ENCODE measurements around the gene SCUBE3.

The SCUBE3 gene

GRCh38 chr6:35214869-35215664, 1.3 kb downstream of the SCUBE3 start:
- DNase-seq, result no peak

GRCh38 chr6:35215665-35216411, 2.1 kb downstream of the SCUBE3 start:
- DNase-seq, result no peak

GRCh38 chr6:35216412-35216732, 2.6 kb downstream of the SCUBE3 start:
- no peak for DNase-seq

- DNase-seq, result no peak
These were observed 3.4 kb downstream of the SCUBE3 start for GRCh38 chr6:35216851-35217811.

- DNase-seq, result no peak
These were observed 4.3 kb downstream of the SCUBE3 start for GRCh38 chr6:35218021-35218420.

GRCh38 chr6:35218456-35218855, 4.7 kb downstream of the SCUBE3 start:
- DNase-seq, result no peak

GRCh38 chr6:35219683-35220326, 6.0 kb downstream of the SCUBE3 start:
- no peak for DNase-seq

GRCh38 chr6:35220711-35221110, 7.0 kb downstream of the SCUBE3 start:
- DNase-seq, result no peak

- no peak for DNase-seq
These were observed 9.6 kb downstream of the SCUBE3 start for GRCh38 chr6:35223396-35223795.

- no peak for DNase-seq
These were observed 11.0 kb downstream of the SCUBE3 start for GRCh38 chr6:35224720-35225119.

GRCh38 chr6:35228481-35228880, 14.7 kb downstream of the SCUBE3 start:
- DNase-seq, result no peak

- no peak for DNase-seq
These were observed 15.5 kb downstream of the SCUBE3 start for GRCh38 chr6:35229304-35229703.

GRCh38 chr6:35230498-35230897, 16.7 kb downstream of the SCUBE3 start:
- DNase-seq, result no peak

- DNase-seq, result no peak
These were observed 17.2 kb downstream of the SCUBE3 start for GRCh38 chr6:35230950-35231349.

GRCh38 chr6:35231563-35231962, 17.8 kb downstream of the SCUBE3 start:
- DNase-seq, result no peak

GRCh38 chr6:35234901-35235300, 21.1 kb downstream of the SCUBE3 start:
- DNase-seq, result no peak

- no peak for DNase-seq
These were observed 22.5 kb downstream of the SCUBE3 start for GRCh38 chr6:35236223-35236622.

GRCh38 chr6:35237476-35237875, 23.7 kb downstream of the SCUBE3 start:
- no peak for DNase-seq

- DNase-seq, result no peak
These were observed 25.1 kb downstream of the SCUBE3 start for GRCh38 chr6:35238843-35239289.

GRCh38 chr6:35239581-35239980, 25.8 kb downstream of the SCUBE3 start:
- no peak for DNase-seq

- no peak for DNase-seq
These were observed 27.4 kb downstream of the SCUBE3 start for GRCh38 chr6:35240838-35241801.
